PC-3 (cell line): ENCODE measurements around the gene ELN. TPM values are rescaled to one million over a fixed set of nuclear protein-coding genes. Genes with fewer than 3 reads are reported as not detected.

Experiments used
- ATAC-seq: fragments of 200-7000 bp; cut with Tn5 transposase; 2 replicates; pipeline ENCODE4 v1.9.1; 2020; ENCODE audit warnings: mild to moderate bottlenecking, moderate library complexity
- BruUV-seq: library from RNA; stranded (reverse); fragments of 400-500 nt; replicated peaks from 2 replicates; lab custom pipeline; 2021; lab: Mats Ljungman, UMichigan
- CTCF ChIA-PET: fragments of 300-600 bp; sonication (Branson Sonifier 250); formaldehyde crosslinking; loops from one replicate; lab custom pipeline; 2022; ENCODE audit warnings: antibody characterized with exemption; lab: Charles Lee
- POLR2A ChIA-PET: fragments of 300-600 bp; sonication (Branson Sonifier 250); formaldehyde crosslinking; loops from one replicate; lab custom pipeline; 2022; ENCODE audit warnings: antibody characterized with exemption; ENCODE audit not compliant: unreplicated experiment; lab: Charles Lee
- DNase-seq: peaks from one replicate; pipeline ENCODE4 v3.0.0-alpha.2; 2015
- H2AFZ ChIP-seq: fragments of 300-600 bp; sonication (generic); 2 replicates; pipeline ENCODE4 v1.6.0; 2016; ENCODE audit warnings: antibody characterized with exemption, low read length
- H3F3A ChIP-seq: fragments of 300-600 bp; sonication (generic); one replicate; pipeline ENCODE4 v1.6.0; 2017; ENCODE audit warnings: antibody characterized with exemption, low read length, control low read depth, mild to moderate bottlenecking; ENCODE audit not compliant: unreplicated experiment
- H3K27ac ChIP-seq: fragments of 300-600 bp; sonication (generic); 2 replicates; pipeline ENCODE4 v1.5.1; 2016; ENCODE audit warnings: mild to moderate bottlenecking, low read length
- H3K27me3 ChIP-seq: fragments of 300-600 bp; sonication (generic); 2 replicates; pipeline ENCODE4 v1.6.1; 2016; ENCODE audit warnings: low read length, mixed read lengths
- H3K36me3 ChIP-seq: fragments of 300-600 bp; sonication (generic); 2 replicates; pipeline ENCODE4 v1.6.1; 2016; ENCODE audit warnings: low read depth, mixed run types, low read length, mixed read lengths
- H3K4me1 ChIP-seq: fragments of 300-600 bp; sonication (generic); 2 replicates; pipeline ENCODE4 v1.5.1; 2016; ENCODE audit warnings: low read length; ENCODE audit not compliant: insufficient read depth
- H3K4me2 ChIP-seq: fragments of 300-600 bp; sonication (generic); 2 replicates; pipeline ENCODE4 v1.6.0; 2016; ENCODE audit warnings: low read length
- H3K4me3 ChIP-seq: fragments of 300-600 bp; sonication (generic); 2 replicates; pipeline ENCODE4 v1.5.1; 2016; ENCODE audit warnings: mild to moderate bottlenecking, low read length, mixed read lengths
- H3K79me2 ChIP-seq: fragments of 300-600 bp; sonication (generic); 2 replicates; pipeline ENCODE4 v1.6.1; 2017; ENCODE audit warnings: low read length, mixed read lengths
- H3K9ac ChIP-seq: fragments of 300-600 bp; sonication (generic); 2 replicates; pipeline ENCODE4 v1.6.0; 2016; ENCODE audit warnings: mild to moderate bottlenecking, low read length
- H3K9me2 ChIP-seq: fragments of 300-600 bp; sonication (generic); replicated peaks from 2 replicates; pipeline ENCODE4 v1.6.1; 2016; ENCODE audit warnings: mixed run types, low read length, mixed read lengths
- H3K9me3 ChIP-seq: fragments of 300-600 bp; sonication (generic); 2 replicates; pipeline ENCODE4 v1.6.1; 2016; ENCODE audit warnings: low read length, mixed read lengths
- H4K20me1 ChIP-seq: fragments of 300-600 bp; sonication (generic); 2 replicates; pipeline ENCODE4 v1.6.1; 2016; ENCODE audit warnings: low read length, mixed read lengths
- EZH2 ChIP-seq: fragments of 300-600 bp; sonication (generic); IDR thresholded peaks from one replicate; pipeline ENCODE4 v1.6.1; 2017; ENCODE audit warnings: antibody characterized with exemption, mild to moderate bottlenecking, low read length; ENCODE audit not compliant: unreplicated experiment
- EZH2phosphoT487 ChIP-seq: fragments of 300-600 bp; sonication (generic); IDR thresholded peaks from 2 replicates; pipeline ENCODE4 v1.6.1; 2018; ENCODE audit warnings: mild to moderate bottlenecking, antibody characterized with exemption, low read length, borderline replicate concordance
- intact Hi-C: fragments of 100-400 bp; cut with micrococcal nuclease; formaldehyde crosslinking; loops from 2 replicates; pipeline ENCODE4 v1.9.0; 2023
- total RNA-seq: library from RNA; depleted of rRNA; stranded (reverse); fragments of >200 nt; gene quantifications from 2 replicates; pipeline ENCODE4 v1.2.3, GENCODE V29; 2014
- TF ChIP-seq, protein P1 (sequence below): fragments of 300-600 bp; sonication (generic); conservative IDR thresholded peaks from 2 replicates; pipeline ENCODE4 v1.5.1; 2017; ENCODE audit warnings: antibody characterized with exemption, low read depth, mild to moderate bottlenecking, low read length

The ELN gene
- total RNA-seq, 1 experiment from 2014 or later, result 0.07 TPM

DNA sequence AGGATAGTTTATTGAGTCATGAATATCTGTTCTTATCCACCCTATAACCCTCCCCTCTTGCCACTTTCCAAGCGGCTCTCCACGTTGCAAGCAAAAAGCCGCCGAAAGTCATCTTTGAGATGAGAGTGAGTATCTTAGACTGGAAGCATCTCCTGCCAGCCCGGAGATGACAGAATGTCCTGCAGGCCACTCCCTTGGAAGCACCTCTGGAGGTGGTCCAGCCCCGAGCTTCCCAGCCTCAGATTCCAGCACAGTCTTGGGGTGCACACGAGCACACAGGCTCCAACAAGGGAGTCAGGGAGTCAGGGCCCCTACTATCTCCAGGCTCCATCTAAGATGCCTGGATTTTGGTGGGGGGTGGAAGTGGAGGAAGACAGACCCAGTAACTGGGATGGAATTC lies 5.5 kb upstream of the ELN start:
- H3K27me3 ChIP-seq, result peaks cover 6% of the 10 kb centered on the region; the same call in 1 of the 2 replicates
- H2AFZ ChIP-seq, result no peak overlapping the region
- no peaks in the 10 kb centered on the region for H3K36me3 ChIP-seq
- no peaks in the 10 kb centered on the region for H3K79me2 ChIP-seq
- no peaks in the 10 kb centered on the region for H3K9me2 ChIP-seq
- H3K27ac ChIP-seq, result no peak overlapping the region
- intact Hi-C loops, result no loop called here
- peaks cover 12% of the 10 kb centered on the region for H3K4me1 ChIP-seq
- no TSS peak for BruUV-seq
- H3K9me3 ChIP-seq, result no peaks in the 10 kb centered on the region
- no peak overlapping the region for H3K9ac ChIP-seq
- DNase-seq (no peak), ATAC-seq (no peak)
- H4K20me1 ChIP-seq, result no peaks in the 10 kb centered on the region
- TF ChIP-seq EZH2phosphoT487 (no peak), EZH2 (no peak)
- TF ChIP-seq, protein P1, sequence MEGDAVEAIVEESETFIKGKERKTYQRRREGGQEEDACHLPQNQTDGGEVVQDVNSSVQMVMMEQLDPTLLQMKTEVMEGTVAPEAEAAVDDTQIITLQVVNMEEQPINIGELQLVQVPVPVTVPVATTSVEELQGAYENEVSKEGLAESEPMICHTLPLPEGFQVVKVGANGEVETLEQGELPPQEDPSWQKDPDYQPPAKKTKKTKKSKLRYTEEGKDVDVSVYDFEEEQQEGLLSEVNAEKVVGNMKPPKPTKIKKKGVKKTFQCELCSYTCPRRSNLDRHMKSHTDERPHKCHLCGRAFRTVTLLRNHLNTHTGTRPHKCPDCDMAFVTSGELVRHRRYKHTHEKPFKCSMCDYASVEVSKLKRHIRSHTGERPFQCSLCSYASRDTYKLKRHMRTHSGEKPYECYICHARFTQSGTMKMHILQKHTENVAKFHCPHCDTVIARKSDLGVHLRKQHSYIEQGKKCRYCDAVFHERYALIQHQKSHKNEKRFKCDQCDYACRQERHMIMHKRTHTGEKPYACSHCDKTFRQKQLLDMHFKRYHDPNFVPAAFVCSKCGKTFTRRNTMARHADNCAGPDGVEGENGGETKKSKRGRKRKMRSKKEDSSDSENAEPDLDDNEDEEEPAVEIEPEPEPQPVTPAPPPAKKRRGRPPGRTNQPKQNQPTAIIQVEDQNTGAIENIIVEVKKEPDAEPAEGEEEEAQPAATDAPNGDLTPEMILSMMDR, result no peak
- peak overlapping the region; percentile 46 for H3K4me2 ChIP-seq
- ChIA-PET POLR2A (no interaction called here), CTCF (no interaction called here)
- no peaks in the 10 kb centered on the region for H3F3A ChIP-seq
- no peak overlapping the region; the same call in 1 of the 2 replicates for H3K4me3 ChIP-seq

GRCh38 chr7:74023092-74023536 lies 4.9 kb upstream of the ELN start:
- peak; percentile 74 for DNase-seq
- CTCF ChIA-PET, result no interaction called here

GRCh38 chr7:74023786-74024185 lies 4.2 kb upstream of the ELN start:
- H3K4me3 ChIP-seq, result no peak overlapping the region
- DNase-seq, result no peak
- POLR2A ChIA-PET, result interaction anchor here (0.6 kb wide), 1 partner anchor 18 kb away, joined by 3 read pairs; no protein-coding TSS in a partner anchor
- TF ChIP-seq EZH2phosphoT487 (no peak), EZH2 (no peak)
- TF ChIP-seq, protein P1, result no peak
- CTCF ChIA-PET, result no interaction called here
- BruUV-seq, result no TSS peak
- H3K4me1 ChIP-seq, result peaks cover 12% of the 10 kb centered on the region
- H3K36me3 ChIP-seq, result no peaks in the 10 kb centered on the region
- no peaks in the 10 kb centered on the region for H3K9me2 ChIP-seq
- peaks cover 14% of the 10 kb centered on the region for H3K27me3 ChIP-seq
- H3K9me3 ChIP-seq, result no peaks in the 10 kb centered on the region
- H3K79me2 ChIP-seq, result no peaks in the 10 kb centered on the region
- no peak overlapping the region for H3K9ac ChIP-seq
- H3K4me2 ChIP-seq, result no peak overlapping the region
- no peak overlapping the region for H2AFZ ChIP-seq
- no peak for ATAC-seq
- intact Hi-C loops, result no loop called here
- H3F3A ChIP-seq, result no peaks in the 10 kb centered on the region
- no peak overlapping the region for H3K27ac ChIP-seq
- H4K20me1 ChIP-seq, result no peaks in the 10 kb centered on the region

More at GRCh38 chr7:74023092-74023536, 4.9 kb upstream of the ELN start:
- H2AFZ ChIP-seq, result no peak overlapping the region; the same call in 1 of the 2 replicates
- POLR2A ChIA-PET, result no interaction called here
- H3K27ac ChIP-seq, result no peak overlapping the region
- H3K36me3 ChIP-seq, result no peaks in the 10 kb centered on the region
- peaks cover 7% of the 10 kb centered on the region for H3K27me3 ChIP-seq
- TF ChIP-seq EZH2phosphoT487, result no peak
- TF ChIP-seq, protein P1, result no peak; the same call in 1 of the 2 replicates
- no peak for TF ChIP-seq EZH2
- H3K4me1 ChIP-seq, result peaks cover 12% of the 10 kb centered on the region
- peak overlapping the region; percentile 46 for H3K4me2 ChIP-seq
- intact Hi-C loops, result no loop called here
- no peak overlapping the region for H3K9ac ChIP-seq
- H3K4me3 ChIP-seq, result peak overlapping the region; percentile 23; the same call in 1 of the 2 replicates
- H3F3A ChIP-seq, result no peaks in the 10 kb centered on the region
- no peaks in the 10 kb centered on the region for H3K79me2 ChIP-seq
- no peaks in the 10 kb centered on the region for H3K9me2 ChIP-seq
- ATAC-seq, result peak; percentile 81
- H4K20me1 ChIP-seq, result no peaks in the 10 kb centered on the region
- H3K9me3 ChIP-seq, result no peaks in the 10 kb centered on the region
- BruUV-seq, result no TSS peak
